ENCODE measurements around the gene CD69.

Gene CD69

DNA sequence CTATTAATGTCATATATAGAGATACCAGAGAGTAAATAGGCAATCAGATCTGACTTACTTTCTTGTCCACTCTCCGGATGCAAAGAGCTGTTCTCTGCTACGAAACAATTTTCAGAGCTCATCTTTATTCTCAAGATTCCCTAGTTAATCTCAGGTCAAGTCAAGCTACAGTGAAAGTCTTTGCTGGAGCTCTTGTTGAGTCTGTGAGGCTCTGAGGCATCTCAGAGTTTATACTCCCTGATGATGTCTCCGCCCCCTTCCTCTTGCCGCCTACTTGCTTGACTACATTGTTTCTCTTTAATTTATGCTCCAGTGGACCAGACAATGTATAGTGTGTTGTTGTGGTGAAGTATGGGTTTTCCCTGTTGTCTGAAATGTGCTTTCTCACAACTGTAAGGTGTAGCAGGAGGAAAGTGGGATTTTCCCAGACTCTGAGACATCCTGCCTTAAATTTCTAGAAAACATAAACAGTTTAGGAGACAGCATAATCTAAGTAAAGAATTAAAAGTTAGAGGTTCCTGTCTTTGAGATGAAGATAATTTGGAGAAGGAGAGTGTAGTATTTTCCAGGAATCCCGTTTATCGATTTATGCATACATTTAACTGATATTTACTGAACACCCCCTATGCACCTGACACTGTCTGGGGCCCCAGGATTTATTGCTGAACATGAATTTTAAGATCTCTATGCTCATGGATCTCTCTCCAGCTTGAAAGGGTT is at the start of gene CD69:
TSS of gene CD69 (minus strand) at position 203 of the 720 bp plus-strand sequence. CDS start at position 122, 81 bp downstream.
- no peak for DNase-seq (ENCODE audit: low spot score)

DNA sequence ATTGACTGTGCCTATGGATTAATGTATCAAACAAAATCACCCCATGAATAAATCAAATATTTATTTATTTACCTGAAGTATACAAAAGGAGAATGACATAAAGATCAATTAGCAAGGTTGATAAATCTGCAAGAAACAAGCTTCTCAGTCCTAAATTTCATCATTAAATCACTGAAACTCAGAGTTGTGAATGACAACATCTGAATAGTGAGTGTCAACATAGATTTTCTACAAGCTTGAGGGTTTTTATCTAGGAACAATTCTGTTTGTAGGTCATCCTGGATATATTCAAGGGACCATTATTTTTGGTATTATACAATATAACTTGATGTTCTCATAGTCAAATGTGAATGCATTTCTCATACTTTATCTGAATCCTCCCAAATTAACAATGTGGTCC is 49.2 kb upstream of the CD69 start:
- no peak for DNase-seq (ENCODE audit: low spot score)

GRCh38 chr12:9809338-9809737 is 48.6 kb upstream of the CD69 start:
- DNase-seq (ENCODE audit: low spot score), result no peak

DNA sequence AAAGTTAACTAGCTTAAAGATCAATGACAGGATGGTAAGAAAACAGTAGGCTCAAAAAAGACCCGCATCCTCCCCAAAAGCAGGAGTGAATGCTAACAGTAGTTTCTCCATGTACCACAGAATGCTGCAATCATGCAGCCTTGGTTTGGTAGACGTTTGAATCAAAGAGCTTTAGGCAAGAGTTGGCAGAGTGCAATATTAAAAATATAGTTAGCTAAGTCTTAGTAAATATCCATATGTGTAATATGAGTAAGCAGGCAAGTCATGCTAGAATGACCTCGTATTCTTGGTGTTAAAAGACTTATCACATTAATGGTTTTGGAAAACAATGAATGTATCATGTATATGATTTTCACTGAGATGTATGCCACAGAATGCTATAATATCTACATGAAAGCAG is 47.8 kb upstream of the CD69 start:
- DNase-seq (ENCODE audit: low spot score), result no peak

- no peak for DNase-seq (ENCODE audit: low spot score)
Observed at GRCh38 chr12:9806714-9807113, 46.0 kb upstream of the CD69 start.

DNA sequence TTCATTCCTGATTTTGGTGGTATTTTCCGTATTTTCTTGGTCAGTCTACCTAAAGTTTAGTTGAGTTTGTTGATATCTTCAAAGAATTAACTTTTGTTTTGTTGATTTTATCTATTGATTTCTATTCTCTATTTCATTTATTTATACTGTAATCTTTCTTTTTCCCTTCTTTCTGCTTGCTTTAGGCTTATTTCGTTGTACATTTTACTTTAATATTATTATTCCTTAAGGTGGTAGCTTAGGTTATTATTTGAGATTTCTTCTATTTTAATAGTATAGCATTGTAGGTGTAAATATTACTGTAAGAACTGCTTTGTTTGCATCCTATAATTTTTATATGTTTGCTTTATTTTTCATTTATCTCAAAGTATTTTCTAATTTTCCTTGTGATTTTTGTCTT is 45.2 kb upstream of the CD69 start:
- no peak for DNase-seq (ENCODE audit: low spot score)

GRCh38 chr12:9799961-9800360 is 39.3 kb upstream of the CD69 start:
- DNase-seq (ENCODE audit: low spot score), result no peak

GRCh38 chr12:9797722-9798619 is 37.3 kb upstream of the CD69 start:
- DNase-seq (ENCODE audit: low spot score), result no peak

GRCh38 chr12:9796971-9797370 is 36.3 kb upstream of the CD69 start:
- DNase-seq (ENCODE audit: low spot score), result no peak

GRCh38 chr12:9796346-9796745 is 35.6 kb upstream of the CD69 start:
- no peak for DNase-seq (ENCODE audit: low spot score)

DNA sequence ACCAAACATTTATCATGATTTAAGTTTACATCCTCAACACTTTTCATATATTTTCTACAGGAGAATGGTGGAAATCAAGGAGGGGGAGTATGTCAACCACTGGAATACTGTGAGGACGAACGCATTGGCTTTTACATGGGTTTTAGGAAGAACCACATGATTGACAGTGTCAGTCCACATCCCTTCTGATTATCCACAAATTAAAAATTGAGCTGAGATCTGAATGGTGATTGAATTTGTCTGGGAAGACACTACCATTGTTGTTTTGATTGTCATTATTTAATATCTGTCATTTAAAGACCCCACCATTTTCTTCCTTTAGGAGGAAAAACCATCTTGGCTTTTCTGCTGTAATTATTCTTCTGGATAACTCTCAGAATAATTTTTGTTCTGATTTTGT is 35.2 kb upstream of the CD69 start:
- DNase-seq (ENCODE audit: low spot score), result no peak

GRCh38 chr12:9794484-9795093 is 33.9 kb upstream of the CD69 start:
- DNase-seq (ENCODE audit: low spot score), result peak; percentile 34

- no peak for DNase-seq (ENCODE audit: low spot score)
Observed at GRCh38 chr12:9793779-9794395, 33.2 kb upstream of the CD69 start.

- DNase-seq (ENCODE audit: low spot score), result no peak
Observed at GRCh38 chr12:9792961-9793617, 32.4 kb upstream of the CD69 start.

- no peak for DNase-seq (ENCODE audit: low spot score)
Observed at GRCh38 chr12:9792185-9792900, 31.6 kb upstream of the CD69 start.

DNA sequence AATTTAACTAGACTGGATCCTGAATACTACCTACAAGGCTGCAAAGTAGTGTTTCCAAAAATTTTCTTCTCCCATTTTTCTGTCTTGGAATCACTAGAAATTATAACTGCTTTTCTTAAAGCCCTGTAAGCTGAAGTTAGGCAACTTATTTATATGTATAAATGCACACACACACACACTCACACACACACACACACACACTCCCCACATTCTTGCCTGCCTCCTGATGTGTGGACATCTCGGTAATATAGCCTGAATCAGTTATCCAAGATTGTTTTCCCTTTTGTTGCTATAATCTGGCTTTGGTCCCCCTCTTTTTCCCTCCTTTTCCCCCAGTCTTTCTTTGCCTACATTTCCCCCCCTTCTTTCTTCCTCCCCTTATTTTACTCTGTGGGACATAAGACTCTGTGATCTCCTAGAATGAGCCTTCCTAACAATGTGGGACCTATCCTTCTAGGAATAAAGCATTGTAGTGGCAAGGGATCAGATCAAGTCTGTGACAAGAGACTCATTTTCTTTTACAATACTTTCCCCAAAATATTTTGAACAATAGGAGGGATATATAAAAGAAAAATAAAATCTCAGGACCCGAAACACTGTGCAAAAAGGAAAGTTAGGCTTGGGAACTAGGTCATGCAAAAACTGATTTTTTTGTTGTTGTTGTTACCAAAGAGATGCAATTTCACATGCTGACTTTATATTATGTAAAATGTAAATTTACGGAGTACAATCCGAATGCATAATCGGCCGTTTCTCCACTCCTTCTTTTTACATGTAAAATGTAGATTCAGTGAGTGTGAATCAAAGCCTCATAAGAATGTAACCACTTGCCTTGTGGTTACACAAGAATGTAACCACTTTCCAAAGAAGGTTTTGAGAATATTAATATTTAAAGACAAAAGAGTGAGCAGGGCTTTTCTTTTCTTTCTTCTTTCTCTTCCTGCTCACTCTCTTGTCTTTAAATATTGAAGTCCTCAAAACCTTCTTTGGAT is 26.3 kb upstream of the CD69 start:
- DNase-seq (ENCODE audit: low spot score), result no peak

GRCh38 chr12:9784816-9785215 is 24.1 kb upstream of the CD69 start:
- no peak for DNase-seq (ENCODE audit: low spot score)

DNA sequence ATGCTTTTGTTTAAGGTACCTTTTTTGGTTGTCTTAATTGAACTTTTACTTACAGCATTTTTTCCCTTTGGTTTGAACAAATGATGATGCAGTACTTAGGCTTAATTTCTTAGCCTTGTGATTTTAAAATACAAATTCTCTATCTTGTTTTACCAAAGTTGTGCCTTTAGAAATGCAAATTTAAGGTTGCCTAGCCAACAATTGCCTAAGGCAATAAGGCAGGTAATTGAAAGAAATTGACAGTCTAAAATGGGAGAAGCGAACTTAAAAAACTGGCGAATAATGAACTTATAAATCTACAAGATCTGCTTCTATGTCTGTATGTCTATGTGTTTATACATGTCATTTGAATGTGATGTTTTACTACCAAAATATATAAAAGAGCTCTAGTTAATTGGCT is 23.6 kb upstream of the CD69 start:
- DNase-seq (ENCODE audit: low spot score), result no peak

DNA sequence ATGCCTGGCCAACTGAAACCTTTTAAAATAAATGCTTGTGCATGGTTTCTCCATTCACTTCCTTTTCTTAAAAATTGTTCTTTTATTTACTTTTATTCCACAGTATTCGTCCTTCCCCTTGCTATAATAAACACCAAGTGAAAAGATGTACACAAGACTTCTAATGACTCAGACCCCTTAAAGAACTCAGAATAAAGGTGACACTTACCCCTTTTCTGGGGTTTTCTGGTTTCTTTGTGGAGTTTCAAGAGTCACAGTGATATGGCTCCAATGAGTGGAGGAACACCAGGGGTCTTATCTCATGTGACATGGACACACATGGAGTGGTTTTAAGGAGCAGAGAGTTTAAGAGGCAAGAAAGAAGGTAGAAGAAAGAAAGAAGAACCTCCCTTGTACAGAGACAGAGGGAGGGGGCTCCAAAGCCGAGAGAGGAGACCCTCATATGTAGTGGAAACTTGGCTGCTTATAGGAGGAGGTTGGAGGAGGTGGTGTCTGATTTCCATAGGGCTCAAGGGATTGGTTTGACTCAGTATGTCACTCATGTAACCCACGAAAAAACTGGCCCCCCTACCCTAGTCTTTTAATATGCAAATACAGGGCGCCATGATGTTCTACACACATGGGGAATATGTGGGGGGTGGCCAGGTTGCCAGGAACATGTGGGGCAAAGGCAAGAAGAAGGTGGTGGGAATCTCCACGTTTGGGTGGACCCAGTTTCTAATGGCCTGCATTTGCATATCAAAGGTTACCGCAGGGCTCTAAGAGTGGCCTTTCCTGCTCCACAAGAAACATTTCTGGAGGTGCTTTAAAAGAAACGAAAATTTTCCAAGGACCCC is 22.1 kb upstream of the CD69 start:
- no peak for DNase-seq (ENCODE audit: low spot score)
